ENCODE data around the gene ANKRD33. TPM values are rescaled to one million over a fixed set of nuclear protein-coding genes. Genes with fewer than 3 reads are reported as not detected.

Gene ANKRD33
- total and polyA plus RNA-seq, 2 of the 13 experiments (the other 11 are each of a cell fraction or from before 2014, with no cell fraction given) = 0.04 TPM; not detected in 1

DNA sequence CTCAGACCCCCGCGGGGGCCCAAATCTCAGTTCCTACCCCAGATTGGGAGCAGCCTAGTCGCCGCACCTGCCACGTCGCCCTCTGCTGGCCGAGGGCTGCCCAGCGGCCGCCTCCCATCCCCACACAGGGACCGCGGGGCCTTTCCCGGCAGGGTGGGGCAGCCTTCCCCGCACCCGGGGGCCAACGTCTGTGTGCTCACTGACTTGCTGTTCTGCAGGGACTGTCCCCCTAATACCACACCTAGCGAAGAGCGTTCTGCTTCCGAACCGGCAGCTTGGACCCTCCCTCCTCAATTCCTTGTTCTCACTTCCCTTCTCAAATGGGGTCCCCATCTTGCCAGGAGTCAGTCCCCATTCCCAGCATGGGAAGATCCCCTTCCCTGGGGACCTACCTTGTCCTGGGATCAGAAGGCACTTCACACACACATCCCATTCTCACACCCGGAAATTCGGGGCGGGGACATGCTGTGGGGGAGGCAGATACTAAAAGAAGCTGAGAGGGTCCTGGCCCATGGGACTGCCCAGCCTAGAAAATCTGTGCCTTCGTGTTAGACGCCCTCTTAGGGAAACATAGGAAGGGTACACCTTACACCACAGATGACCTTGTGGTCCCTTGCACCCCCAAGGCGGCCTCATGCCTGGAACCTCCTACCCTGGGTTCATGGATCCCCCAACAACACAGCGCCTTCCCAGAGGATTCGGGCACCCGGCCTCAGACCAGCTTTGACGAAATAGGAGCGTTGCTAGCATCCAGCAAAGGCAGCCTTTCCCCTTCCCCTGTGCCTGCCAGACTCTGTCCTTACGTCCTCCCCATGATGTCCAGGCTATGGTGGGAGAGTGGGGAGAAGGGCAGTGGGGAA lies 35.8 kb downstream of the ANKRD33 start:
- H3K79me2 ChIP-seq (ENCODE audit: insufficient read depth, low read length) = no peaks in the 10 kb centered on the region
- WGBS (ENCODE audit: low lambda C conversion rate) = 55% methylated on average over 16 of the region's 31 CpGs
- H3K9ac ChIP-seq (ENCODE audit: insufficient read depth, low read depth, low read length) = no peak overlapping the region
- no peaks in the 10 kb centered on the region for H4K20me1 ChIP-seq (ENCODE audit: insufficient read depth, low read length)
- no peak overlapping the region for H2AFZ ChIP-seq (ENCODE audit: low read length)
- H3K27ac ChIP-seq (ENCODE audit: extremely low read length, insufficient read depth, low read length) = no peak overlapping the region
- ChIA-PET CTCF (ENCODE audit: low intra/inter-chr PET ratio, low total read pairs) (interaction anchor here (1.6 kb wide), 1 partner anchor 57 kb away, joined by 7 read pairs; no protein-coding TSS in a partner anchor), POLR2A (no interaction called here)
- no TSS peak for BruUV-seq (replicated peaks)
- in situ Hi-C loops (cut with HindIII; ENCODE audit: extremely low pct_ligation_motif_present, low pct_unique_long_range_greater_than_20kb) = no loop called here
- peak; percentile 85 for ATAC-seq
- FAIRE-seq = no peak
- H3K9me3 ChIP-seq (ENCODE audit: low read length) = no peaks in the 10 kb centered on the region
- intact Hi-C loops (cut with micrococcal nuclease; ENCODE audit: unreplicated experiment) = loop anchor here (1.0 kb wide), 1 partner anchor 31 kb away; no protein-coding TSS in a partner anchor
- H3K4me2 ChIP-seq (ENCODE audit: low read depth, low read length) = peak overlapping the region; percentile 67
- peaks cover 37% of the 10 kb centered on the region for H3K4me1 ChIP-seq (ENCODE audit: insufficient read depth, low read length)
- no peak for DNase-seq (ENCODE audit: low spot score)
- peaks cover 1 to 14% of the 10 kb centered on the region in 2 experiments; a peak in 4 of 5 replicates for H3K27me3 ChIP-seq (ENCODE audit: control insufficient read depth in 1 of 2, insufficient read depth in 2 of 2, low read length in 2 of 2)
- H3K4me3 ChIP-seq (replicated peaks in 1 of 3; ENCODE audit: insufficient read depth in 1 of 3, low read depth in 2 of 3, low read length in 3 of 3) = peak overlapping the region in 2 of 3 experiments; percentile 8 to 56; a peak in 2 of 6 replicates
- no peaks in the 10 kb centered on the region for H3K36me3 ChIP-seq (replicated peaks in 1 of 2; ENCODE audit: control insufficient read depth in 1 of 2, insufficient read depth in 2 of 2, low read length in 2 of 2)
- TF ChIP-seq KDM2A (CRISPR knock-in tag; IDR thresholded peaks at IDR 0.05; ENCODE audit: borderline replicate concordance, low read depth) (peak; percentile 36; the same call in 1 of the 2 replicates), ZBTB38 (CRISPR knock-in tag; IDR thresholded peaks at IDR 0.05) (peak; percentile 6; the same call in 1 of the 2 replicates), LCORL (IDR thresholded peaks at IDR 0.05) (no peak), LCORL (CRISPR knock-in tag; IDR thresholded peaks at IDR 0.05) (peak; percentile 35; the same call in 1 of the 2 replicates), PHF5A (CRISPR knock-in tag; IDR thresholded peaks at IDR 0.05; ENCODE audit: low read depth, unreplicated experiment) (no peak), XRCC5 (optimal IDR thresholded peaks at IDR 0.05; ENCODE audit: low read length) (peak; percentile 63), ZNF678 (CRISPR knock-in tag; IDR thresholded peaks at IDR 0.05) (no peak), GABPB1 (CRISPR knock-in tag; IDR thresholded peaks at IDR 0.05) (peak; percentile 46; the same call in 1 of the 2 replicates)
- TF ChIP-seq, protein P1, sequence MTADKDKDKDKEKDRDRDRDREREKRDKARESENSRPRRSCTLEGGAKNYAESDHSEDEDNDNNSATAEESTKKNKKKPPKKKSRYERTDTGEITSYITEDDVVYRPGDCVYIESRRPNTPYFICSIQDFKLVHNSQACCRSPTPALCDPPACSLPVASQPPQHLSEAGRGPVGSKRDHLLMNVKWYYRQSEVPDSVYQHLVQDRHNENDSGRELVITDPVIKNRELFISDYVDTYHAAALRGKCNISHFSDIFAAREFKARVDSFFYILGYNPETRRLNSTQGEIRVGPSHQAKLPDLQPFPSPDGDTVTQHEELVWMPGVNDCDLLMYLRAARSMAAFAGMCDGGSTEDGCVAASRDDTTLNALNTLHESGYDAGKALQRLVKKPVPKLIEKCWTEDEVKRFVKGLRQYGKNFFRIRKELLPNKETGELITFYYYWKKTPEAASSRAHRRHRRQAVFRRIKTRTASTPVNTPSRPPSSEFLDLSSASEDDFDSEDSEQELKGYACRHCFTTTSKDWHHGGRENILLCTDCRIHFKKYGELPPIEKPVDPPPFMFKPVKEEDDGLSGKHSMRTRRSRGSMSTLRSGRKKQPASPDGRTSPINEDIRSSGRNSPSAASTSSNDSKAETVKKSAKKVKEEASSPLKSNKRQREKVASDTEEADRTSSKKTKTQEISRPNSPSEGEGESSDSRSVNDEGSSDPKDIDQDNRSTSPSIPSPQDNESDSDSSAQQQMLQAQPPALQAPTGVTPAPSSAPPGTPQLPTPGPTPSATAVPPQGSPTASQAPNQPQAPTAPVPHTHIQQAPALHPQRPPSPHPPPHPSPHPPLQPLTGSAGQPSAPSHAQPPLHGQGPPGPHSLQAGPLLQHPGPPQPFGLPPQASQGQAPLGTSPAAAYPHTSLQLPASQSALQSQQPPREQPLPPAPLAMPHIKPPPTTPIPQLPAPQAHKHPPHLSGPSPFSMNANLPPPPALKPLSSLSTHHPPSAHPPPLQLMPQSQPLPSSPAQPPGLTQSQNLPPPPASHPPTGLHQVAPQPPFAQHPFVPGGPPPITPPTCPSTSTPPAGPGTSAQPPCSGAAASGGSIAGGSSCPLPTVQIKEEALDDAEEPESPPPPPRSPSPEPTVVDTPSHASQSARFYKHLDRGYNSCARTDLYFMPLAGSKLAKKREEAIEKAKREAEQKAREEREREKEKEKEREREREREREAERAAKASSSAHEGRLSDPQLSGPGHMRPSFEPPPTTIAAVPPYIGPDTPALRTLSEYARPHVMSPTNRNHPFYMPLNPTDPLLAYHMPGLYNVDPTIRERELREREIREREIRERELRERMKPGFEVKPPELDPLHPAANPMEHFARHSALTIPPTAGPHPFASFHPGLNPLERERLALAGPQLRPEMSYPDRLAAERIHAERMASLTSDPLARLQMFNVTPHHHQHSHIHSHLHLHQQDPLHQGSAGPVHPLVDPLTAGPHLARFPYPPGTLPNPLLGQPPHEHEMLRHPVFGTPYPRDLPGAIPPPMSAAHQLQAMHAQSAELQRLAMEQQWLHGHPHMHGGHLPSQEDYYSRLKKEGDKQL (CRISPR knock-in tag; IDR thresholded peaks at IDR 0.05; ENCODE audit: low read depth) = no peak
- TF ChIP-seq, protein P2, sequence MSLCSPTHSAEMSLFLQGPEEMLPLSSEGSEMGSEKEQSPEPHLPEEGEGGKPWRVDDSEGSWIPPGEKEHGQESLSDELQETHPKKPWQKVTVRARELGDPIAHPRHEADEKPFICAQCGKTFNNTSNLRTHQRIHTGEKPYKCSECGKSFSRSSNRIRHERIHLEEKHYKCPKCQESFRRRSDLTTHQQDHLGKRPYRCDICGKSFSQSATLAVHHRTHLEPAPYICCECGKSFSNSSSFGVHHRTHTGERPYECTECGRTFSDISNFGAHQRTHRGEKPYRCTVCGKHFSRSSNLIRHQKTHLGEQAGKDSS (CRISPR knock-in tag; IDR thresholded peaks at IDR 0.05; ENCODE audit: borderline replicate concordance, low read depth) = peak; percentile 14; the same call in 1 of the 2 replicates
- TF ChIP-seq, protein P3, sequence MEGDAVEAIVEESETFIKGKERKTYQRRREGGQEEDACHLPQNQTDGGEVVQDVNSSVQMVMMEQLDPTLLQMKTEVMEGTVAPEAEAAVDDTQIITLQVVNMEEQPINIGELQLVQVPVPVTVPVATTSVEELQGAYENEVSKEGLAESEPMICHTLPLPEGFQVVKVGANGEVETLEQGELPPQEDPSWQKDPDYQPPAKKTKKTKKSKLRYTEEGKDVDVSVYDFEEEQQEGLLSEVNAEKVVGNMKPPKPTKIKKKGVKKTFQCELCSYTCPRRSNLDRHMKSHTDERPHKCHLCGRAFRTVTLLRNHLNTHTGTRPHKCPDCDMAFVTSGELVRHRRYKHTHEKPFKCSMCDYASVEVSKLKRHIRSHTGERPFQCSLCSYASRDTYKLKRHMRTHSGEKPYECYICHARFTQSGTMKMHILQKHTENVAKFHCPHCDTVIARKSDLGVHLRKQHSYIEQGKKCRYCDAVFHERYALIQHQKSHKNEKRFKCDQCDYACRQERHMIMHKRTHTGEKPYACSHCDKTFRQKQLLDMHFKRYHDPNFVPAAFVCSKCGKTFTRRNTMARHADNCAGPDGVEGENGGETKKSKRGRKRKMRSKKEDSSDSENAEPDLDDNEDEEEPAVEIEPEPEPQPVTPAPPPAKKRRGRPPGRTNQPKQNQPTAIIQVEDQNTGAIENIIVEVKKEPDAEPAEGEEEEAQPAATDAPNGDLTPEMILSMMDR (CRISPR knock-in tag; IDR thresholded peaks at IDR 0.05) = peak; percentile 86
